HG03159 (cell line): ENCODE data around the gene ADAM22.
"Not testable (repeated sequence)": the region's sequence is repeated elsewhere in the genome, so short reads cannot be mapped to it uniquely, and the experiment has no call there.

ENCODE experiments used
- ATAC-seq: cut with Tn5 transposase; IDR thresholded peaks from one replicate; pipeline ENCODE4 v1.9.1; 2021; ENCODE audit warnings: mild to moderate bottlenecking, moderate library complexity; ENCODE audit not compliant: unreplicated experiment

Gene ADAM22

GRCh38 chr7:87933953-87934698 lies at the start of gene ADAM22:
Gene ADAM22 (plus strand): TSS chr7:87934251. CDS start chr7:87934466, 215 bp downstream.
- peak; percentile 98 for ATAC-seq

- no peak for ATAC-seq
These were observed 49.0 kb upstream of the ADAM22 start for GRCh38 chr7:87885018-87885417.

GRCh38 chr7:87886875-87887274 lies 47.2 kb upstream of the ADAM22 start:
- peak; percentile 48 for ATAC-seq

- ATAC-seq, result no peak
These were observed 38.7 kb upstream of the ADAM22 start for GRCh38 chr7:87895363-87895762.

- no peak for ATAC-seq
These were observed 34.8 kb upstream of the ADAM22 start for GRCh38 chr7:87899255-87899654.

- not testable (repeated sequence) for ATAC-seq
These were observed 26.7 kb upstream of the ADAM22 start for GRCh38 chr7:87907136-87907906.

GRCh38 chr7:87908814-87909213 lies 25.2 kb upstream of the ADAM22 start:
- not testable (repeated sequence) for ATAC-seq

- ATAC-seq, result no peak
These were observed 21.9 kb upstream of the ADAM22 start for GRCh38 chr7:87912121-87912520.

- ATAC-seq, result no peak
These were observed 15.3 kb upstream of the ADAM22 start for GRCh38 chr7:87918740-87919139.

- ATAC-seq, result no peak
These were observed 14.2 kb upstream of the ADAM22 start for GRCh38 chr7:87919875-87920274.

GRCh38 chr7:87920578-87920977 lies 13.5 kb upstream of the ADAM22 start:
- no peak for ATAC-seq

- not testable (repeated sequence) for ATAC-seq
These were observed 11.2 kb upstream of the ADAM22 start for GRCh38 chr7:87922759-87923395.

GRCh38 chr7:87926581-87927461 lies 7.2 kb upstream of the ADAM22 start:
- ATAC-seq, result peak; percentile 96

- ATAC-seq, result no peak
These were observed 472 bp upstream of the ADAM22 start for GRCh38 chr7:87933605-87933952.

GRCh38 chr7:87934699-87935383 lies 790 bp downstream of the ADAM22 start:
- peak; percentile 0 for ATAC-seq

GRCh38 chr7:87935384-87935706 lies 1.3 kb downstream of the ADAM22 start:
- no peak for ATAC-seq

GRCh38 chr7:87941138-87941537 lies 7.1 kb downstream of the ADAM22 start:
- no peak for ATAC-seq

GRCh38 chr7:87944547-87944946 lies 10.5 kb downstream of the ADAM22 start:
- ATAC-seq, result no peak

- not testable (repeated sequence) for ATAC-seq
These were observed 11.9 kb downstream of the ADAM22 start for GRCh38 chr7:87945926-87946325.

- ATAC-seq, result no peak
These were observed 14.3 kb downstream of the ADAM22 start for GRCh38 chr7:87948371-87948770.
